Left ventricle myocardium inferior (tissue), 1 donor: ENCODE results near the gene KLHDC7B. TPM values are rescaled to one million over a fixed set of nuclear protein-coding genes. Genes with fewer than 3 reads are reported as not detected.

ENCODE experiments used
- DNase-seq: peaks from one replicate; pipeline ENCODE4 v3.0.0-alpha.2; 2020
- H3K27ac ChIP-seq: fragments of 200-600 bp; replicated peaks from 2 replicates; pipeline ENCODE4 v1.8.0; 2021
- H3K27me3 ChIP-seq: fragments of 200-600 bp; 2 replicates; pipeline ENCODE4 v1.8.0; 2021; ENCODE audit warnings: low read depth
- H3K36me3 ChIP-seq: fragments of 200-600 bp; 2 replicates; pipeline ENCODE4 v1.8.0; 2021
- H3K4me1 ChIP-seq: fragments of 200-600 bp; 2 replicates; pipeline ENCODE4 v1.8.0; 2021
- H3K4me3 ChIP-seq: fragments of 200-600 bp; 2 replicates; pipeline ENCODE4 v1.8.0; 2021; ENCODE audit warnings: mild to moderate bottlenecking, moderate library complexity
- H3K9me3 ChIP-seq: fragments of 200-600 bp; replicated peaks from 2 replicates; pipeline ENCODE4 v1.8.0; 2021
- CTCF ChIP-seq: fragments of 200-600 bp; IDR thresholded peaks from 2 replicates; pipeline ENCODE4 v1.8.0; 2021; ENCODE audit warnings: antibody characterized with exemption, mild to moderate bottlenecking, borderline replicate concordance
- intact Hi-C: fragments of 100-400 bp; cut with micrococcal nuclease; formaldehyde crosslinking; loops from one replicate; pipeline ENCODE4 v1.11.0; 2022
- total RNA-seq: library from RNA; stranded (reverse); fragmentation: NEBNext Ultra II Directional; extraction: Animal tissue kit (Norgen Biotek cat#: 25700); gene quantifications from one replicate; pipeline ENCODE4 v1.2.1, GENCODE V29; 2021
- donor health status: DM: no; HTN: yes; CAD: no; lungs with severe emphysema.

The KLHDC7B gene
- total RNA-seq, 1 donor from 2014 or later: not detected

GRCh38 chr22:50567721-50568252 lies 22.1 kb downstream of the KLHDC7B start:
- no peak for TF ChIP-seq CTCF
- intact Hi-C loops: no loop called here
- no peak for DNase-seq
- Histone ChIP-seq H3K4me1 (peaks cover 51% of the 10 kb centered on the region), H3K36me3 (peaks cover 55% of the 10 kb centered on the region), H3K9me3 (no peaks in the 10 kb centered on the region), H3K27ac (no peak overlapping the region), H3K27me3 (no peaks in the 10 kb centered on the region), H3K4me3 (no peak overlapping the region)

- DNase-seq: no peak
- H3K27ac ChIP-seq: no peak overlapping the region
- no peak for TF ChIP-seq CTCF
- no peaks in the 10 kb centered on the region for H3K9me3 ChIP-seq
- peaks cover 47% of the 10 kb centered on the region for H3K4me1 ChIP-seq
- H3K27me3 ChIP-seq: no peaks in the 10 kb centered on the region
- no peak overlapping the region for H3K4me3 ChIP-seq
- peaks cover 64% of the 10 kb centered on the region for H3K36me3 ChIP-seq
- intact Hi-C loops: no loop called here
Observed at GRCh38 chr22:50568626-50569025, 22.9 kb downstream of the KLHDC7B start.

GRCh38 chr22:50569041-50569459 lies 23.4 kb downstream of the KLHDC7B start:
- H3K4me3 ChIP-seq: no peak overlapping the region
- no peaks in the 10 kb centered on the region for H3K9me3 ChIP-seq
- no peak for DNase-seq
- no peak overlapping the region for H3K27ac ChIP-seq
- TF ChIP-seq CTCF: no peak
- intact Hi-C loops: no loop called here
- H3K36me3 ChIP-seq: peaks cover 68% of the 10 kb centered on the region
- H3K27me3 ChIP-seq: no peaks in the 10 kb centered on the region
- peaks cover 47% of the 10 kb centered on the region for H3K4me1 ChIP-seq

GRCh38 chr22:50569896-50570535 lies 24.3 kb downstream of the KLHDC7B start:
- Histone ChIP-seq H3K27ac (no peak overlapping the region), H3K4me3 (no peak overlapping the region), H3K9me3 (no peaks in the 10 kb centered on the region), H3K36me3 (peaks cover 76% of the 10 kb centered on the region), H3K4me1 (peaks cover 48% of the 10 kb centered on the region), H3K27me3 (no peaks in the 10 kb centered on the region)
- intact Hi-C loops: no loop called here
- no peak for TF ChIP-seq CTCF
- DNase-seq: no peak

- Histone ChIP-seq H3K27ac (no peak overlapping the region), H3K36me3 (peaks cover 85% of the 10 kb centered on the region)
- intact Hi-C loops: no loop called here
Observed at GRCh38 chr22:50570861-50571260, 25.2 kb downstream of the KLHDC7B start.

More at GRCh38 chr22:50570861-50571260, 25.2 kb downstream of the KLHDC7B start:
- H3K9me3 ChIP-seq: no peaks in the 10 kb centered on the region
- DNase-seq: no peak
- no peak for TF ChIP-seq CTCF
- H3K4me1 ChIP-seq: peaks cover 56% of the 10 kb centered on the region
- H3K4me3 ChIP-seq: no peak overlapping the region
- H3K27me3 ChIP-seq: no peaks in the 10 kb centered on the region
